ENCODE measurements around the gene ATP8A2. TPM values are rescaled to one million over a fixed set of nuclear protein-coding genes. Genes with fewer than 3 reads are reported as not detected.

Gene ATP8A2
- total and polyA plus RNA-seq, 9 of the 15 experiments (the other 6 are each of a cell fraction or from before 2014, with no cell fraction given): under 0.01 to 0.33 (median 0.06) TPM; not detected in 4

DNA sequence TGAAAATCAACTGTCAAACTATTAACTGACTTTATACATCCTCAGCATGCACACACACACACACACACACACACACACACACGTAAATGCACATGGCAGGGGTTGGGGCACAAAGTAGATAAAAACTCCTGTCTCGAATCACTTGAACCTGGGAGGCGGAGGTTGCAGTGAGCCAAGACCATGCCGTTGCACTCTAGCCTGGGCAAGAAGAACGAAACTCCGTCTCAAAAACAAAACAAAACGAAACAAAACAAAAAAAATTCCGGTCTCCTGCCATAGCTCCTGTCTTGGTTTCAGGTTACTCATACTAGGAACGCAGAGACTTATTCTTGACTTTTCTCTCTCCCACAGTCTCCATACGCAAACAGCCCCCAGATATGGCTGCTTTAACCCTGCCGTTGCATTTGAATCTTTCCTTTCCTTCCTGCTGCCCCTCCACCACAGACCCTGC, 531.1 kb downstream of the ATP8A2 start:
- no peak overlapping the region for H2AFZ ChIP-seq (ENCODE audit: low read depth, low read length)
- no peak overlapping the region for H3K4me2 ChIP-seq (ENCODE audit: insufficient read depth, low read length)
- no peak overlapping the region for H3K27ac ChIP-seq (ENCODE audit: extremely low read depth, low read depth, low read length)
- H3K27me3 ChIP-seq (ENCODE audit: control insufficient read depth in 2 of 2, insufficient read depth in 2 of 2, low read length in 2 of 2): peaks cover 2 to 5% of the 10 kb centered on the region in 2 experiments; a peak in 1 of 5 replicates
- no peaks in the 10 kb centered on the region for H4K20me1 ChIP-seq (replicated peaks; ENCODE audit: control insufficient read depth, insufficient read depth, low read length)
- no peak overlapping the region for H3K9ac ChIP-seq (ENCODE audit: insufficient read depth in 1 of 2, low read depth in 2 of 2, low read length in 2 of 2)
- H3K9me3 ChIP-seq (replicated peaks; ENCODE audit: control insufficient read depth, insufficient read depth, low read depth, low read length): no peaks in the 10 kb centered on the region
- 0% methylated on average over 8 of the region's 11 CpGs for WGBS (ENCODE audit: insufficient coverage, low coverage, missing lambda C conversion rate)
- POLR2A ChIA-PET: no interaction called here
- FAIRE-seq (no peak), DNase-seq (ENCODE audit: extremely low read depth in 1 of 4, low spot score in 3 of 4) (no peak), ATAC-seq (no peak)
- intact Hi-C loops (cut with micrococcal nuclease): no loop called here
- in situ Hi-C loops (cut with MboI): no loop called here
- no TSS peak for BruUV-seq (replicated peaks)
- no peaks in the 10 kb centered on the region for H3K9me1 ChIP-seq (ENCODE audit: control insufficient read depth, insufficient read depth, low read length)
- no peaks in the 10 kb centered on the region for H3K36me3 ChIP-seq (ENCODE audit: control insufficient read depth, insufficient read depth, low read length)
- CTCF ChIA-PET (ENCODE audit: low intra/inter-chr PET ratio): no interaction called here
- H3K79me2 ChIP-seq (ENCODE audit: control insufficient read depth, insufficient read depth, low read length): no peaks in the 10 kb centered on the region
- H3K4me1 ChIP-seq (replicated peaks in 1 of 2; ENCODE audit: control insufficient read depth in 2 of 2, insufficient read depth in 2 of 2, low read length in 2 of 2): no peaks in the 10 kb centered on the region
- TF ChIP-seq HOXB6 (CRISPR knock-in tag; IDR thresholded peaks at IDR 0.05; ENCODE audit: borderline replicate concordance) (no peak), JUND (IDR thresholded peaks at IDR 0.05; ENCODE audit: borderline replicate concordance, low read depth, low read length) (no peak), JUND (tag; IDR thresholded peaks at IDR 0.05; ENCODE audit: borderline replicate concordance, low read depth, low read length) (no peak), NCOA1 (IDR thresholded peaks at IDR 0.05; ENCODE audit: low read depth) (no peak), CC2D1A (IDR thresholded peaks at IDR 0.05) (no peak), CHD4 (IDR thresholded peaks at IDR 0.05; ENCODE audit: insufficient read depth, insufficient replicate concordance, low read depth, low read length, poor library complexity, severe bottlenecking) (no peak), ELF2 (CRISPR knock-in tag; IDR thresholded peaks at IDR 0.05) (no peak), RFX1 (IDR thresholded peaks at IDR 0.05) (no peak)
- TF ChIP-seq, protein P1, sequence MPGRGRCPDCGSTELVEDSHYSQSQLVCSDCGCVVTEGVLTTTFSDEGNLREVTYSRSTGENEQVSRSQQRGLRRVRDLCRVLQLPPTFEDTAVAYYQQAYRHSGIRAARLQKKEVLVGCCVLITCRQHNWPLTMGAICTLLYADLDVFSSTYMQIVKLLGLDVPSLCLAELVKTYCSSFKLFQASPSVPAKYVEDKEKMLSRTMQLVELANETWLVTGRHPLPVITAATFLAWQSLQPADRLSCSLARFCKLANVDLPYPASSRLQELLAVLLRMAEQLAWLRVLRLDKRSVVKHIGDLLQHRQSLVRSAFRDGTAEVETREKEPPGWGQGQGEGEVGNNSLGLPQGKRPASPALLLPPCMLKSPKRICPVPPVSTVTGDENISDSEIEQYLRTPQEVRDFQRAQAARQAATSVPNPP (IDR thresholded peaks at IDR 0.05; ENCODE audit: borderline replicate concordance, insufficient read depth, insufficient read length): no peak
- TF ChIP-seq, protein P2, sequence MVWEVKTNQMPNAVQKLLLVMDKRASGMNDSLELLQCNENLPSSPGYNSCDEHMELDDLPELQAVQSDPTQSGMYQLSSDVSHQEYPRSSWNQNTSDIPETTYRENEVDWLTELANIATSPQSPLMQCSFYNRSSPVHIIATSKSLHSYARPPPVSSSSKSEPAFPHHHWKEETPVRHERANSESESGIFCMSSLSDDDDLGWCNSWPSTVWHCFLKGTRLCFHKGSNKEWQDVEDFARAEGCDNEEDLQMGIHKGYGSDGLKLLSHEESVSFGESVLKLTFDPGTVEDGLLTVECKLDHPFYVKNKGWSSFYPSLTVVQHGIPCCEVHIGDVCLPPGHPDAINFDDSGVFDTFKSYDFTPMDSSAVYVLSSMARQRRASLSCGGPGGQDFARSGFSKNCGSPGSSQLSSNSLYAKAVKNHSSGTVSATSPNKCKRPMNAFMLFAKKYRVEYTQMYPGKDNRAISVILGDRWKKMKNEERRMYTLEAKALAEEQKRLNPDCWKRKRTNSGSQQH (CRISPR knock-in tag; IDR thresholded peaks at IDR 0.05): no peak
- H3K4me3 ChIP-seq: no peak overlapping the region

Measured in K562 (cell line).